Measurements from ENCODE around the gene MAMDC4.
A peak's percentile ranks its signal among the peaks of the same experiment; 100 is the strongest.

- TF ChIP-seq CTCF (IDR thresholded peaks at IDR 0.05; ENCODE audit: low read length) (peak; percentile 16; the same call in 1 of the 2 replicates), EZH2 (optimal IDR thresholded peaks at IDR 0.05; ENCODE audit: low read depth, low read length) (no peak)
Observed at GRCh38 chr9:136853596-136854112, 1.5 kb downstream of the MAMDC4 start.

Data from MM.1S (cell line).